HG03025 (cell line): ENCODE data around the gene FBXW4.
A peak's percentile ranks its signal among the peaks of the same experiment; 100 is the strongest.
"Not testable (repeated sequence)": the region's sequence is repeated elsewhere in the genome, so short reads cannot be mapped to it uniquely, and the experiment has no call there.

Source experiments
- ATAC-seq: cut with Tn5 transposase; IDR thresholded peaks from one replicate; pipeline ENCODE4 v1.9.1; 2021; ENCODE audit warnings: mild to moderate bottlenecking, moderate library complexity; ENCODE audit not compliant: unreplicated experiment, low FRiP score

Gene FBXW4

GRCh38 chr10:101593331-101593730 is 101.6 kb downstream of the FBXW4 start:
- ATAC-seq = not testable (repeated sequence)

DNA sequence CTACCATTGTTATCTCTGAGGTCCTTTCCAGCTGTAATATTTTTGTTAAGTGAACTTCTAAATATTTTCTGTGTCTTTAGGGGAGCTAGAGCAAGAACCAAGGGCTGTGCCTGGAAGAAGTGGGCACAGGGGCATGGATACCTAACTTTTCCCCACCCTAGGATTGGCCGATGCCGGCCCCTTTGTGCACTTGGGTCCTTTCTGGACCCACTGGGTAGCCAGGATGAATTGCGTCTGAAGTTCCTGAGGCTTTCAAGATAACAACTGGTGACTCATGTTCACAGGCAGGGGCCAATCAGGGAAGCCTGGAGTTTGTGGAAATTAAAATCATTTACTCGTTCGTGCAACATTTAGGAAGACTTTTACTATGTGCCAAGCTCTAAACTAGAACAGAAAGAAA is 106.1 kb downstream of the FBXW4 start:
- ATAC-seq = no peak

- ATAC-seq = peak; percentile 81
These were observed 107.0 kb downstream of the FBXW4 start, which contains the start of the genes DPCD and POLL for GRCh38 chr10:101587725-101588653. Gene DPCD (plus strand): TSS chr10:101588321. CDS start chr10:101588337, 16 bp downstream. Gene POLL (minus strand): TSS chr10:101588257. CDS start chr10:101587360, 897 bp downstream.

GRCh38 chr10:101585841-101586240 is 109.1 kb downstream of the FBXW4 start:
- no peak for ATAC-seq

DNA sequence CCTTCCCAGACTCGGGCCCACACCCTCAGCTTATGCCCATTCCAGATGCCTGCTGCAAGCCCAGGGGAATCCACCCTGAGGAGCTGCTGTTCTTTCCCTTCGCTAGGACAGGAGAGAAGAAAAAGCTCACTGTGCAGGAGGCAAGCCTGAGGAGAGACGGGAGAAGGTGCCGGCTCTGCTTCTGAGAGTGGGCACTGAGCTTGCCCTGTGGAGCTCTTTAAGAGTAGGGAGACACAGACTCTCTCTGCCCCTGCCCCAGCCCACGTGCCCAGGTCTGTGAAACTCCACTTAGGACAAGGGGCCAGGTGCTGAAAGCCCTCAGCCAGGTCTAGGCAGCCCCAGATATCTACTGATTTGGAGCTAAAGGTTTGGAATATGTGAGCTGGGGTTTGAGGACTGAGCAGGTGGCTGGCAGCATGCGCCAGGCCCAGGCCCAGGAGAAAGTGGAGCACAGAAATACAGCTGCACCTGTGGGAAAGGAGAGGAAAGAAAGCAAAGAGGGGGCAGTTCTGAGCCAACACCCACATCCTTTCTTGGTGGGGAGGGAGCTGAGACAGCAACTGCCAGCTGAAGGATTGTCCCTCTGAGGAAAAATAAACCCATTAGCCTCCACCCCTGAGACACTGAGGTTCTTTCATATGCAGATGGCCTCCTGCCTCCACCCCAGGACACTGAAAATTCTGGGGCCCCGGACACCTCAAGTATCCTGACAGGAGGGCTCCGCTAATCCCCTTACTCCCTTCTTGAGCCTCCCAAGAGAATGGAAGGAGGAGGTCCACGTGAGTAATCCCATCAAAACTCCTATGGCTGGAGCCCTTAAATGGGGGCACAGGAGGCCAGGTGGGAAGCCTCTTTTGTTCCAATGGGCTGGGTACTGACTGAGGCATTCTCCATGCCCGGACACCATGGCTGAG is 114.2 kb downstream of the FBXW4 start:
- no peak for ATAC-seq

GRCh38 chr10:101579516-101579870 is 115.5 kb downstream of the FBXW4 start:
- no peak for ATAC-seq

DNA sequence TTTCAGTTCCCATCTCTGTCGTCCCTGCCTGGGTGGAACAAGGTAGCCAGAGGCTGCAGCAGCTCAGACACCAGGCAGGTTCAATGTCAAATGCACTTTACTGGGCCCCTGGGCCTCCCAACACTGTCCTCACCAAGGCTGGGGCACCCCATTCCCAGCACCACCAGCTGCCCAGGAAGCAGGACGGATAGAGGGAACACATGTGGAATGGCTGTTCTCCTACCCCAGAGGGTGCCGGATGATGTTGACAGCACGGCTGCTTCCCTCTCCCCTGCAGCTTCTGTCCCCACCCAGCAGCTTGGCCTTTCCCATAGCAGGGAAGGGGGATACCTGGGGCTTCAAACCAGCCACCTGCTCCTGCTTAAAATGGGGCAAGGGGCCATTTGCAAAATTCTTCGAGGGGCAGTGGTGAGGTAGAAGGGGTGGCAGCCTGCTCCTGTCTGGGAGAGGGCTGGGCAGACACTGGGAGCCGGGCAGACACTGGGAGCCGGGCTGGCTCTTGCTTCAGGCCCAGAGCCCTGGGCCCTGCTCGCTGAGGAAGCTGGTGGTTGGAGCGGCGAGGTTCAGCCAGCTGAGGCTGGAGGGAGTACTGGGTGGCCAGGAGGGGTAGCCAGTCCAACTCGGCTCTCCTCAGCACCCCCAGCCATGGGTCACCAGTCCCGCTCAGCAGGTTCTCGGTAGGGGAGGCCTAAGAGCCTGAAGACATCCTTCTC is 116.0 kb downstream of the FBXW4 start:
- ATAC-seq = no peak

DNA sequence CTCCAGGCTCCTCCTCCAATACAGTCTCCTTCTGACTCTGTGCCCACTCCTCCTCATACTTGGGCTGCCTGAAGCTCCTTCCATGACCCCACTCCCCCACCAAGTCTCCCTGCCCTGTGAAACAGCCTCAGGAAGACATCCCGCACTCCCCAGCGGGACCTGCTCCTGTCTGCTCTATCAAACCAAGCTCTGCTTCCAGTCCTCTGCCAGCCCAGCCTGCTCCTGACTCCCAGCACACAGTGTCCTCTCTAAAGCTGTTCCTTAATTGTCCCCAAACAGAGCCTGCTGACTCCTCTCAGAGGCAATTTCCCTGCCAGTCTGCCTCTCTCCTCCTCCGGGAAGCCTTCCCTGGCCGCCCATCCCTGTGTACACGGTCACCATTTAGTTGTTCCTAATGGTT is 116.8 kb downstream of the FBXW4 start:
- ATAC-seq = no peak

- ATAC-seq = no peak
These were observed 117.7 kb downstream of the FBXW4 start for GRCh38 chr10:101577121-101577871.

GRCh38 chr10:101576211-101576863 is 118.6 kb downstream of the FBXW4 start:
- no peak for ATAC-seq

DNA sequence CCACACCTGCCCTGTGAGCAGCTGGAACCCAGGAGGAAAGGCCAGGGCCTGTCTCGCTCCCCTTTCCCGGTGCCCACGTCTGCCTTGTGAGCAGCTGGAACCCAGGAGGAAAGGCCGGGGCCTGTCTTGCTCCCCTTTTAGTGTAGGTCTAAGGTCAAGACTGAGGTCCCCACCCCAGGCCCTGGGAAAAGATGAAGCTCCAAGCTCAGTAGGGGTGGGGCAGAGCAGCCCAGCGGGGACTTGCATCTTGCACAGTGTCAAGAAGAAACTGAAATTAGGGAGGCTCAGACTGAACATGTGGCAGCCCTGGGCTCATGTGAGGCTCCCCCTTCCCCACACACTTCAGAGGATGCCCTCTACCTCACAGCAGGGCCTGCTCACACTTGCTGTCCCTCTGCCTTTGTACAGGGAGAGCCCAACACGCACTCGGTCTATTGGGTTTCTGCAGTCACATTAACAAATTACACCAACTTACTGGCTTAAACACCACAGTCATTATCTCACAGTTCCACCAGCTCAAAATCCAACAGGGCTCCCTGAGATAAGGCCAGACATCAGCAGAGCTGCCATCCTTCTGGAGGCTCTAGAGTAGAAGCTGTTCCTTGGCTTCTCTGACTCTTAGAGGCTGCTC is 119.3 kb downstream of the FBXW4 start:
- ATAC-seq = no peak

DNA sequence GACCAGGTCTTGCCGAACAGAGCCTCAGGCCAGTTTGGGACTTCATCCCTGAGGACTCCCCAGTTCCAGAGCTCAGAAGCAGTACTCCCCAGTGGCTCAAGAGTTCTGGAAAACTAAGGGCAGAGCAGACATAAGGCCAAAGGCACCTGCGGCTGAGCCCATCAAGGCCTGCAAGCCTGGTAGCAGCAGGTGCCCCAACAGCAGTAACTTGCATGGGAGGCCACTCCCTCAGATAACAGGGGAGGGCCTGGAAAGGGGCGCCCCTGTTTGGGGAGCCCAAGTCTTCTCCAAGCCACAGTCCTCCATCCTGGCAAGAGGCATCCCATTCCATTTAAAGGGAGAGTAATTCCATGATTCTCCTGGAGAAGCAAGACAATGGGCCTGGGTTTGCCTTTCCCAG is 119.9 kb downstream of the FBXW4 start:
- ATAC-seq = no peak

- ATAC-seq = no peak
These were observed 120.9 kb downstream of the FBXW4 start for GRCh38 chr10:101573885-101574753.

- ATAC-seq = no peak
These were observed 122.2 kb downstream of the FBXW4 start for GRCh38 chr10:101572785-101573184.

- no peak for ATAC-seq
These were observed 122.8 kb downstream of the FBXW4 start for GRCh38 chr10:101572126-101572525.

DNA sequence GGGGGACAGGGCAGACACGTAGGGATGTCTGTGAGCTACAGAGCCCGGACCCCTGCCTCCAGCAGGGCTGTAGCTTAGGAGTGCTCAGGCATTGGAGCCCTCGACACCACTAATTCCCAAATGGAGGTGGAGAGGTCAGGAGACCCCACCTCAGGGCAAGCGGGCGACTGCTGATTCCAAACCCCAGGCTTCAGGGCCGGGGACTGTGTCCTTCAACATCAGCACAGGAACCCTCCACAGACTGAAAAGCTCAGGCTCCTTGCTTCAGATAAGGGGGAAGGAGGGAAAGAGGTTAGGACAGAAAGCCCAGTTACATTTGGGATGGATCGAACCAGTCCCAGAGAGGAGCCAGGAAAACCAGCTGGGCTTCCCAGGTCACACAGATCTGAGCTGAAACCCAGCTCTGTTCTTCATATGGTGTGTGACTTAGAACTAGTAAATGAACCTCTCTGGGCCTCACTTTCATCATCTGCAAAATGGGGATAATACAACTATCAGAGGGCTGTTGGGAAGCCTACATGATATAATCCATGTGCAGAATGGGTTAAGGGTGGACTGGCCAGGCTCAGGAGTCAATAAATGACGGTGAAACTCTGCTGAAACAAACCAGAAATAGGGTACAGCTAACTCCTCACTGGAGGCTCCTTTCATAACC is 123.6 kb downstream of the FBXW4 start:
- ATAC-seq = no peak
